ENCODE data around the gene NTSR1. TPM values are rescaled to one million over a fixed set of nuclear protein-coding genes. Genes with fewer than 3 reads are reported as not detected.

The NTSR1 gene
- total and polyA plus RNA-seq, 2 of the 8 experiments (the other 6 are each of a cell fraction or from before 2014, with no cell fraction given): 0.53 to 0.89 TPM

DNA sequence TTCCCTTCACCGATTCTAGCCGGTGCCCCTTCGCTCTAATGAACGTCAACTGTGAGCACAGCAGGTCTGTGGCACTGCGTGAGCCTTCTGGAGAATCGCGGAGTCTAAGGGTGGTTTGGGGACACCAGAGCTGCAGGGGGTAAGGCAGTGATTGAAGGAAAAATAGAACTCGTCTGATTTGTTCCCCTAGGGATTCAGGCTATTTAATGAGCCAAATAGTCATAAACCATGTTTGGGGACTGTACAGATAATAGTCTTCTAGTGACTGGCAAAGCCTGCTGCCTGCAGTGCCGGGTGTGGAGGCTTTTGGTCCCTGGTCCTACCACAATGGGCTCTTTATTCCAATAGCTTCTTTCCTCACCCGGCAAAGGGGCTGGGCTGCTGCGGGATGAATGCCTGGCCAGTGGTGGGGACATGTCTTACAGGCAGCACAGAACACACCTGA, 11.1 kb upstream of the NTSR1 start:
- no peaks in the 10 kb centered on the region for H3K36me3 ChIP-seq (ENCODE audit: control insufficient read depth in 2 of 4, insufficient read depth in 4 of 4, low read length in 3 of 4)
- H3K18ac ChIP-seq (ENCODE audit: extremely low read depth, low read length): no peak overlapping the region
- H3K79me1 ChIP-seq (ENCODE audit: low read depth, low read length): no peaks in the 10 kb centered on the region
- ChIA-PET POLR2A (ENCODE audit: partially characterized antibody) (interaction anchor here (0.9 kb wide), 1 partner anchor 11 kb away, joined by 3 read pairs; no protein-coding TSS in a partner anchor), CTCF (ENCODE audit: partially characterized antibody) (interaction anchor here (1.0 to 4.1 kb wide), 8 partner anchors 11 to 111 kb away, joined by 3 to 22 read pairs (median 4); partner anchors contain the start of gene NTSR1)
- H3K56ac ChIP-seq (replicated peaks; ENCODE audit: insufficient read length, low read depth, low read length): no peak overlapping the region
- no peak overlapping the region for H3K27ac ChIP-seq (ENCODE audit: low read depth, low read length)
- H2BK20ac ChIP-seq (ENCODE audit: low read length): no peak overlapping the region
- WGBS, 2 experiments (ENCODE audit: extremely low coverage in 1 of 2, insufficient coverage in 1 of 2, insufficient read length in 1 of 2, insufficient replicate concordance in 2 of 2, low coverage in 1 of 2, low lambda C conversion rate in 2 of 2, missing lambda C conversion rate in 1 of 2): 89% methylated on average over 11 of the region's 11 CpGs; no CpG with 5 or more reads in 1 of the 2 experiments
- H3K9ac ChIP-seq (replicated peaks in 1 of 4; ENCODE audit: extremely low read depth in 1 of 4, low read depth in 3 of 4, low read length in 3 of 4): no peak overlapping the region
- DNase-seq (ENCODE audit: low read depth in 1 of 2, low spot score in 2 of 2) (no peak), FAIRE-seq (no peak)
- no peak overlapping the region for H4K5ac ChIP-seq (ENCODE audit: insufficient read length, low read depth, low read length)
- no peak overlapping the region for H2AFZ ChIP-seq (ENCODE audit: low read length)
- H2BK120ac ChIP-seq (replicated peaks; ENCODE audit: low read depth, low read length): no peak overlapping the region
- no peak overlapping the region for H3K4ac ChIP-seq (replicated peaks; ENCODE audit: insufficient read length, low read depth, low read length)
- no peaks in the 10 kb centered on the region; a peak in 1 of 7 replicates for H3K4me1 ChIP-seq (replicated peaks in 1 of 4; ENCODE audit: control insufficient read depth in 3 of 4, insufficient read depth in 4 of 4, low read length in 3 of 4)
- no peak overlapping the region for H4K91ac ChIP-seq (replicated peaks; ENCODE audit: insufficient read length, low read length)
- H3K4me2 ChIP-seq (ENCODE audit: insufficient read depth in 1 of 2, low read depth in 2 of 2, low read length in 2 of 2): no peak overlapping the region
- no peaks in the 10 kb centered on the region for H3K9me3 ChIP-seq (ENCODE audit: insufficient read depth in 2 of 2, low read depth in 1 of 2, low read length in 1 of 2)
- peaks cover 0 to 4% of the 10 kb centered on the region in 2 experiments for H4K20me1 ChIP-seq (replicated peaks in 1 of 2; ENCODE audit: control insufficient read depth in 1 of 2, insufficient read depth in 2 of 2, low read length in 2 of 2)
- no peak overlapping the region for H2BK12ac ChIP-seq (ENCODE audit: low read depth, low read length)
- H2BK5ac ChIP-seq (ENCODE audit: low read depth, low read length): no peak overlapping the region
- no peak overlapping the region for H4K8ac ChIP-seq (ENCODE audit: extremely low read depth, insufficient read depth, low read length)
- no peak overlapping the region for H2BK15ac ChIP-seq (ENCODE audit: low read length)
- no peak overlapping the region for H3K4me3 ChIP-seq (ENCODE audit: extremely low read depth in 1 of 4, insufficient read depth in 2 of 4, low read depth in 3 of 4, low read length in 4 of 4)
- H3K27me3 ChIP-seq (replicated peaks in 1 of 4; ENCODE audit: control insufficient read depth in 3 of 4, extremely low read depth in 1 of 4, insufficient read depth in 3 of 4, low read length in 3 of 4): no peaks in the 10 kb centered on the region; a peak in 1 of 7 replicates
- H2AK5ac ChIP-seq (ENCODE audit: low read depth, low read length): no peak overlapping the region
- no peaks in the 10 kb centered on the region for H3K23me2 ChIP-seq (ENCODE audit: low read depth, low read length)
- no peaks in the 10 kb centered on the region for H3K79me2 ChIP-seq (ENCODE audit: control insufficient read depth in 1 of 2, insufficient read depth in 2 of 2, low read length in 2 of 2)
- no peak overlapping the region for H3K23ac ChIP-seq (ENCODE audit: insufficient read length)
- H3K14ac ChIP-seq (ENCODE audit: insufficient read length): no peak overlapping the region
- TF ChIP-seq HDAC2 (IDR thresholded peaks at IDR 0.05; ENCODE audit: borderline replicate concordance in 1 of 2, low read depth in 2 of 2, low read length in 2 of 2) (no peak), ZNF274 (IDR thresholded peaks at IDR 0.05; ENCODE audit: borderline replicate concordance, extremely low read depth, low read length) (no peak), NANOG (IDR thresholded peaks at IDR 0.05; ENCODE audit: insufficient read depth, low read depth, low read length, poor library complexity, severe bottlenecking) (no peak), RFX5 (IDR thresholded peaks at IDR 0.05; ENCODE audit: borderline replicate concordance, low read depth, low read length) (no peak), YY1 (IDR thresholded peaks at IDR 0.05; ENCODE audit: low read depth, low read length) (no peak), EGR1 (IDR thresholded peaks at IDR 0.05; ENCODE audit: borderline replicate concordance, low read depth, low read length) (no peak), HDAC6 (IDR thresholded peaks at IDR 0.05; ENCODE audit: low read depth, low read length) (no peak), MAFK (IDR thresholded peaks at IDR 0.05; ENCODE audit: low read depth, low read length) (no peak), POLR2AphosphoS5 (IDR thresholded peaks at IDR 0.05; ENCODE audit: low read depth, low read length) (no peak), CBX8 (IDR thresholded peaks at IDR 0.05; ENCODE audit: borderline replicate concordance, low read depth, low read length) (no peak), SP2 (IDR thresholded peaks at IDR 0.05; ENCODE audit: low read length) (no peak)
- TF ChIP-seq, protein P1, sequence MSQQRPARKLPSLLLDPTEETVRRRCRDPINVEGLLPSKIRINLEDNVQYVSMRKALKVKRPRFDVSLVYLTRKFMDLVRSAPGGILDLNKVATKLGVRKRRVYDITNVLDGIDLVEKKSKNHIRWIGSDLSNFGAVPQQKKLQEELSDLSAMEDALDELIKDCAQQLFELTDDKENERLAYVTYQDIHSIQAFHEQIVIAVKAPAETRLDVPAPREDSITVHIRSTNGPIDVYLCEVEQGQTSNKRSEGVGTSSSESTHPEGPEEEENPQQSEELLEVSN (IDR thresholded peaks at IDR 0.05): no peak
- TF ChIP-seq, protein P2, sequence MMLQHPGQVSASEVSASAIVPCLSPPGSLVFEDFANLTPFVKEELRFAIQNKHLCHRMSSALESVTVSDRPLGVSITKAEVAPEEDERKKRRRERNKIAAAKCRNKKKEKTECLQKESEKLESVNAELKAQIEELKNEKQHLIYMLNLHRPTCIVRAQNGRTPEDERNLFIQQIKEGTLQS (IDR thresholded peaks at IDR 0.05; ENCODE audit: insufficient read depth, low read depth, low read length): no peak
